PC-9 (cell line): Measurements from ENCODE around the gene TULP4. TPM values are rescaled to one million over a fixed set of nuclear protein-coding genes. Genes with fewer than 3 reads are reported as not detected.

Source experiments
- BruUV-seq: library from RNA; stranded (reverse); fragments of 400-500 nt; replicated peaks from 2 replicates; lab custom pipeline; 2021; lab: Mats Ljungman, UMichigan
- CTCF ChIA-PET: fragments of 300-600 bp; sonication (Branson Sonifier 250); formaldehyde crosslinking; loops from one replicate; lab custom pipeline; 2022; ENCODE audit warnings: antibody characterized with exemption; lab: Charles Lee
- POLR2A ChIA-PET: fragments of 300-600 bp; sonication (Branson Sonifier 250); formaldehyde crosslinking; loops from one replicate; lab custom pipeline; 2022; ENCODE audit warnings: antibody characterized with exemption; ENCODE audit not compliant: unreplicated experiment; lab: Charles Lee
- DNase-seq, 2 experiments: peaks; one replicate each; pipeline versions ENCODE4 v3.0.0 to v3.0.0-alpha.2; 2015 to 2022; ENCODE audit warnings: mixed read lengths in 1 of 2
- H2AFZ ChIP-seq: fragments of 200-600 bp; sonication (generic); 2 replicates; pipeline ENCODE4 v1.8.1; 2017; ENCODE audit warnings: antibody characterized with exemption
- H3F3A ChIP-seq: fragments of 200-600 bp; sonication (generic); 2 replicates; pipeline ENCODE4 v1.8.1; 2017; ENCODE audit warnings: antibody characterized with exemption, mild to moderate bottlenecking, low read depth; ENCODE audit not compliant: insufficient read depth
- H3K27ac ChIP-seq: fragments of 200-600 bp; sonication (generic); 2 replicates; pipeline ENCODE4 v1.6.1; 2016; ENCODE audit warnings: mixed run types
- H3K27me3 ChIP-seq: fragments of 200-600 bp; sonication (generic); 2 replicates; pipeline ENCODE4 v1.6.1; 2016; ENCODE audit warnings: low read depth, mixed run types; ENCODE audit not compliant: insufficient read depth
- H3K36me3 ChIP-seq: fragments of 200-600 bp; sonication (generic); 2 replicates; pipeline ENCODE4 v1.6.1; 2016; ENCODE audit warnings: low read depth, mixed run types
- H3K4me1 ChIP-seq: fragments of 200-600 bp; sonication (generic); replicated peaks from 2 replicates; pipeline ENCODE4 v1.6.1; 2016; ENCODE audit warnings: mixed run types; ENCODE audit not compliant: insufficient read depth
- H3K4me2 ChIP-seq: fragments of 200-600 bp; sonication (generic); 2 replicates; pipeline ENCODE4 v1.6.1; 2017; ENCODE audit warnings: mixed run types
- H3K4me3 ChIP-seq: fragments of 200-600 bp; sonication (generic); 2 replicates; pipeline ENCODE4 v1.6.1; 2016; ENCODE audit warnings: mixed run types
- H3K79me2 ChIP-seq: fragments of 200-600 bp; sonication (generic); 2 replicates; pipeline ENCODE4 v1.6.1; 2017; ENCODE audit warnings: low read depth, mixed run types
- H3K9me2 ChIP-seq: fragments of 200-600 bp; sonication (generic); 2 replicates; pipeline ENCODE4 v1.8.1; 2017; ENCODE audit warnings: mild to moderate bottlenecking; ENCODE audit not compliant: insufficient read depth
- H3K9me3 ChIP-seq: fragments of 200-600 bp; sonication (generic); 2 replicates; pipeline ENCODE4 v1.8.1; 2016; ENCODE audit warnings: low read depth; ENCODE audit not compliant: insufficient read depth
- H4K20me1 ChIP-seq: fragments of 200-600 bp; sonication (generic); 2 replicates; pipeline ENCODE4 v1.8.1; 2017; ENCODE audit not compliant: insufficient read depth
- EZH2 ChIP-seq: fragments of 200-600 bp; sonication (generic); IDR thresholded peaks from 2 replicates; pipeline ENCODE4 v1.8.0; 2017; ENCODE audit warnings: antibody characterized with exemption, low read depth
- intact Hi-C: fragments of 100-400 bp; cut with micrococcal nuclease; formaldehyde crosslinking; loops from one replicate; pipeline ENCODE4 v1.10.0; 2022; ENCODE audit not compliant: unreplicated experiment
- total RNA-seq: library from RNA; stranded (reverse); gene quantifications from 2 replicates; pipeline ENCODE4 v1.2.3, GENCODE V29; 2021
- TF ChIP-seq, protein P1 (sequence below): fragments of 200-600 bp; sonication (generic); conservative IDR thresholded peaks from 2 replicates; pipeline ENCODE4 v1.6.1; 2017; ENCODE audit warnings: mixed run types, antibody characterized with exemption, mild to moderate bottlenecking, moderate library complexity

Gene TULP4
- total RNA-seq, 1 experiment from 2014 or later = 34.0 TPM

GRCh38 chr6:158287047-158287446, 25.2 kb upstream of the TULP4 start:
- no peaks in the 10 kb centered on the region for H3K27me3 ChIP-seq
- ChIA-PET POLR2A (no interaction called here), CTCF (no interaction called here)
- no peak overlapping the region for H3K4me3 ChIP-seq
- no peak overlapping the region for H3K27ac ChIP-seq
- no peaks in the 10 kb centered on the region; the same call in 1 of the 2 replicates for H3K79me2 ChIP-seq
- no peak for DNase-seq
- BruUV-seq = no TSS peak
- intact Hi-C loops = no loop called here
- H2AFZ ChIP-seq = no peak overlapping the region
- no peak for TF ChIP-seq EZH2
- TF ChIP-seq, protein P1, sequence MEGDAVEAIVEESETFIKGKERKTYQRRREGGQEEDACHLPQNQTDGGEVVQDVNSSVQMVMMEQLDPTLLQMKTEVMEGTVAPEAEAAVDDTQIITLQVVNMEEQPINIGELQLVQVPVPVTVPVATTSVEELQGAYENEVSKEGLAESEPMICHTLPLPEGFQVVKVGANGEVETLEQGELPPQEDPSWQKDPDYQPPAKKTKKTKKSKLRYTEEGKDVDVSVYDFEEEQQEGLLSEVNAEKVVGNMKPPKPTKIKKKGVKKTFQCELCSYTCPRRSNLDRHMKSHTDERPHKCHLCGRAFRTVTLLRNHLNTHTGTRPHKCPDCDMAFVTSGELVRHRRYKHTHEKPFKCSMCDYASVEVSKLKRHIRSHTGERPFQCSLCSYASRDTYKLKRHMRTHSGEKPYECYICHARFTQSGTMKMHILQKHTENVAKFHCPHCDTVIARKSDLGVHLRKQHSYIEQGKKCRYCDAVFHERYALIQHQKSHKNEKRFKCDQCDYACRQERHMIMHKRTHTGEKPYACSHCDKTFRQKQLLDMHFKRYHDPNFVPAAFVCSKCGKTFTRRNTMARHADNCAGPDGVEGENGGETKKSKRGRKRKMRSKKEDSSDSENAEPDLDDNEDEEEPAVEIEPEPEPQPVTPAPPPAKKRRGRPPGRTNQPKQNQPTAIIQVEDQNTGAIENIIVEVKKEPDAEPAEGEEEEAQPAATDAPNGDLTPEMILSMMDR = no peak
- no peaks in the 10 kb centered on the region for H3K4me1 ChIP-seq
- no peaks in the 10 kb centered on the region; the same call in 1 of the 2 replicates for H4K20me1 ChIP-seq
- no peak overlapping the region for H3K4me2 ChIP-seq
- no peaks in the 10 kb centered on the region for H3K9me3 ChIP-seq
- peaks cover 3% of the 10 kb centered on the region; the same call in 1 of the 2 replicates for H3F3A ChIP-seq
- no peaks in the 10 kb centered on the region for H3K36me3 ChIP-seq
- no peaks in the 10 kb centered on the region for H3K9me2 ChIP-seq

DNA sequence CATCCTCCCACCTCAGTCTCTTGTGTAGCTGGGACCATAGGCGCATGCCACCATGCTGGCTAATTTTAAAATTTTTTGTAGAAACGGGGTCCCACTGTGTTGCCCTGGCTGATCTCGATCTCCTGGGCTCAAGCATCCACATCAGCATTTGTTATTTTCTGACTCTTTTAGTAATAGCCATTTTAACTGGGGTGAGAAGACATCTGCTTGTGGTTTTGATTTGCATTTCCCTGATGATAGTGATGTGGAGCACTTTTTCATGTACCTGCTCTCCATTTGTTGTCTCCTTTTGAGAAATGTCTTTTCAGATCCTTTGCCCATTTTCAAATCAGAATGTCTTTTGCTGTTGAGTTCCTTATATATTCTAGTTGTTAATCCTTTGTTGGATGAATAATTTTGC, 22.2 kb upstream of the TULP4 start:
- H3K9me2 ChIP-seq = no peaks in the 10 kb centered on the region
- H3K27me3 ChIP-seq = no peaks in the 10 kb centered on the region
- TF ChIP-seq EZH2 = no peak
- TF ChIP-seq, protein P1 = no peak
- no peak overlapping the region for H3K27ac ChIP-seq
- H3K4me3 ChIP-seq = no peak overlapping the region
- H3K9me3 ChIP-seq = no peaks in the 10 kb centered on the region
- H3K4me2 ChIP-seq = no peak overlapping the region
- no peaks in the 10 kb centered on the region; the same call in 1 of the 2 replicates for H3K79me2 ChIP-seq
- H2AFZ ChIP-seq = no peak overlapping the region
- intact Hi-C loops = no loop called here
- no TSS peak for BruUV-seq
- ChIA-PET CTCF (no interaction called here), POLR2A (no interaction called here)
- H3K4me1 ChIP-seq = no peaks in the 10 kb centered on the region
- peaks cover 3% of the 10 kb centered on the region; the same call in 1 of the 2 replicates for H3F3A ChIP-seq
- DNase-seq = no peak
- H3K36me3 ChIP-seq = no peaks in the 10 kb centered on the region
- no peaks in the 10 kb centered on the region for H4K20me1 ChIP-seq

DNA sequence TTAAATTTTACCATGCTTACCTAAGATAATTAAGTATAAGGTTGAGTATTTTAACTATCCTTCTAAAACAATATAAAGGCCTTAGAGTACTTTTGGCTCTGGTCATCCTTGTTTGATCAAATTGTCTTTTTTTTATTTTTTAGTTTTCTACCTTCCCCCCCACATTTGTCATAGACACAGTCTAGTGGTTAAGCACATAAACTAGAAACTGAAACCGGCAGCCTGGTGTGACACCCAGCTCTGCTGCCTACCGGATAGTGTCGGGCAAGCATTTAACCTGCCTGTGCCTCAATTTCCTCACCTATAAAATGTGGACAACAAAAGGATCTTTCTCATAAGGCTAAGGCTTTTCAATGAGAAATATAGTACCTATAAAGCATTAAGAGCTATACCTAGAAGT, 21.6 kb upstream of the TULP4 start:
- no peak for DNase-seq
- no peak for TF ChIP-seq EZH2
- TF ChIP-seq, protein P1 = no peak
- H3F3A ChIP-seq = peaks cover 3% of the 10 kb centered on the region; the same call in 1 of the 2 replicates
- no TSS peak for BruUV-seq
- H3K4me3 ChIP-seq = no peak overlapping the region
- no peak overlapping the region for H2AFZ ChIP-seq
- ChIA-PET POLR2A (no interaction called here), CTCF (no interaction called here)
- no peak overlapping the region for H3K27ac ChIP-seq
- H3K27me3 ChIP-seq = no peaks in the 10 kb centered on the region
- H3K36me3 ChIP-seq = 0 out of 2 replicates have a peak, but pooled peaks cover 3% of the 10 kb centered on the region
- H3K9me2 ChIP-seq = no peaks in the 10 kb centered on the region
- H3K4me1 ChIP-seq = no peaks in the 10 kb centered on the region
- H4K20me1 ChIP-seq = no peaks in the 10 kb centered on the region
- intact Hi-C loops = no loop called here
- H3K79me2 ChIP-seq = no peaks in the 10 kb centered on the region; the same call in 1 of the 2 replicates
- H3K9me3 ChIP-seq = no peaks in the 10 kb centered on the region
- H3K4me2 ChIP-seq = no peak overlapping the region
